ENCODE results near the gene MAML3. TPM values are rescaled to one million over a fixed set of nuclear protein-coding genes. Genes with fewer than 3 reads are reported as not detected.

Gene MAML3
- total and polyA plus RNA-seq, 5 donors from 2014 or later, result 0.11 to 1.1 (median 0.16) TPM; not detected in 1

DNA sequence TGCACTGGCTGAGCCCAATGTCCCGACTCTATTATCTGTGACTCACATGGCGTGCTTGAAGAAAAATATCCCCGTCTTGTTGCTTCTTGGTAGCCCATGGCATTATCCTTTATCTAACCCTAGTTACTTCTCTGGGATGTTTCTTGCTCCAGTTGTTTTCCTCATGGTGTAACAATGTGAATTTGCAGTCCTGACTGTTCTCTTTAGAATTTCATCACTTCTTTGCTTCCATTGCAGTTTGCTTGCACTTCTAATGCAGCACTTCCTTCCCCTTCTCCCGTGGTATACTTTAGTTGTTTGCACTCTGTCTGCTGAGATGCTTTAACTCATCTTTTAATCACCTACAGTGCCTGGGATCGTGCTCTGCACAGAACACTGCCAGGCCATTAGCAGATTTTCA lies 126.9 kb downstream of the MAML3 start:
- peaks cover 40% of the 10 kb centered on the region for H3K27me3 Mint-ChIP-seq
- ATAC-seq (ENCODE audit: low read depth in 2 of 2) (no peak), DNase-seq (no peak)
- Histone ChIP-seq H3K27ac (ENCODE audit: insufficient read depth, low read length, poor library complexity, severe bottlenecking) (no peak overlapping the region), H3K4me3 (ENCODE audit: low read depth, low read length) (no peak overlapping the region), H3K4me1 (ENCODE audit: control insufficient read depth, insufficient read depth, low read length, poor library complexity, severe bottlenecking) (no peaks in the 10 kb centered on the region), H3K9me3 (ENCODE audit: control insufficient read depth in 2 of 2, low read length in 2 of 2) (no peaks in the 10 kb centered on the region), H3K27me3 (ENCODE audit: control insufficient read depth, insufficient read depth, low read length) (peaks cover 18% of the 10 kb centered on the region), H3K36me3 (ENCODE audit: control insufficient read depth, insufficient read depth, low read length) (no peaks in the 10 kb centered on the region)
- H3K27ac Mint-ChIP-seq, result no peak overlapping the region
- no peaks in the 10 kb centered on the region for H3K4me1 Mint-ChIP-seq
- H3K9me3 Mint-ChIP-seq, result no peaks in the 10 kb centered on the region
- H3K36me3 Mint-ChIP-seq, result no peaks in the 10 kb centered on the region
- no peak overlapping the region for H3K4me3 Mint-ChIP-seq

GRCh38 chr4:140025470-140025869 lies 128.5 kb downstream of the MAML3 start:
- Mint-ChIP-seq H3K4me1 (no peaks in the 10 kb centered on the region), H3K4me3 (no peak overlapping the region), H3K9me3 (peaks cover 0 to 2% (median 0%) of the 10 kb centered on the region in 7 donors), H3K27me3 (peaks cover 40% of the 10 kb centered on the region), H3K27ac (no peak overlapping the region), H3K36me3 (no peaks in the 10 kb centered on the region)
- Histone ChIP-seq H3K9me3 (ENCODE audit: control insufficient read depth in 2 of 2, low read length in 2 of 2) (no peaks in the 10 kb centered on the region), H3K27me3 (ENCODE audit: control insufficient read depth, insufficient read depth, low read length) (peaks cover 17% of the 10 kb centered on the region), H3K27ac (ENCODE audit: insufficient read depth, low read length, poor library complexity, severe bottlenecking) (no peak overlapping the region), H3K4me3 (ENCODE audit: low read depth, low read length) (no peak overlapping the region), H3K4me1 (ENCODE audit: control insufficient read depth, insufficient read depth, low read length, poor library complexity, severe bottlenecking) (no peaks in the 10 kb centered on the region), H3K36me3 (ENCODE audit: control insufficient read depth, insufficient read depth, low read length) (no peaks in the 10 kb centered on the region)
- ATAC-seq (ENCODE audit: low read depth in 2 of 2), result no peak
- DNase-seq, result no peak

- H3K27ac ChIP-seq (ENCODE audit: insufficient read depth, low read length, poor library complexity, severe bottlenecking), result no peak overlapping the region
- Mint-ChIP-seq H3K27me3 (peaks cover 50% of the 10 kb centered on the region), H3K27ac (no peak overlapping the region), H3K9me3 (peaks cover 0 to 2% (median 0%) of the 10 kb centered on the region in 7 donors), H3K36me3 (no peaks in the 10 kb centered on the region), H3K4me3 (no peak overlapping the region), H3K4me1 (no peaks in the 10 kb centered on the region)
- ATAC-seq (ENCODE audit: low read depth in 2 of 2), result no peak
- no peaks in the 10 kb centered on the region for H3K36me3 ChIP-seq (ENCODE audit: control insufficient read depth, insufficient read depth, low read length)
- no peak overlapping the region for H3K4me3 ChIP-seq (ENCODE audit: low read depth, low read length)
- no peak for DNase-seq
- H3K9me3 ChIP-seq (ENCODE audit: control insufficient read depth in 2 of 2, low read length in 2 of 2), result no peaks in the 10 kb centered on the region
- peaks cover 4% of the 10 kb centered on the region for H3K27me3 ChIP-seq (ENCODE audit: control insufficient read depth, insufficient read depth, low read length)
- no peaks in the 10 kb centered on the region for H3K4me1 ChIP-seq (ENCODE audit: control insufficient read depth, insufficient read depth, low read length, poor library complexity, severe bottlenecking)
Observed at GRCh38 chr4:140020457-140021361, 133.3 kb downstream of the MAML3 start.

DNA sequence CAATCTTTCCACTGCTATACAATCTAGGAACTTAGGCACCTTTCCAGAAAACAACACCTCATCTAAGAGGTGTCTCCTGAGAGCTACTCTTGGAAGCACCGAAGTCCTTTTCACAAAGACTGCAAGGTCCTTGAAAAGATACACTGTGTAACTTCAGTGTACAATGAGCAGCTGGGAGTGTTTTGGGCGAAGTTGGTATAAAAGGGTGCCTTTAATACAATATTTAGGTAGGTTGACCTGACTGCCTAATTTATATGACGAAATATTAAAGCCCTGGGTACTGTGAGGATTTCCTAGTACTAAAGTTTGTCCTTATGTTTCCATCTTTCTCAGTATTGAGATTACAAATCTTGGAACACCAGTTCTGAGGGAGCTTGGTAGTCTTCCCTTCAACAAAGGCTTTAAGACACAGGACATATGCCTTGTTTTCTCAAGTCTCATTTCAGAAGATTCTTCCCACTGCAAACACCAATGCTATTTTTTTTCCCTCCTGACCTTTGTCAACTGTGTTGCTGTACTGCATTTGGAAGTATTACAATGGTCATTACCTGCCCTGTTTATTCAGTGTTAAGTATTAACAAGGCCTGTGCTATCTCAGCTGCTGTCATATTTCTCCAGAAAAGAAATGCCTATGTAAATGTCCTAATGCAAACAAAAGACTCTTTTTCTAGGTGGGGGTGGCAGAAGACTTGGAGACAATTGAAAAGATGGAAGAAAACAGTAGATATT lies 134.2 kb downstream of the MAML3 start:
- H3K27ac Mint-ChIP-seq, result no peak overlapping the region
- Histone ChIP-seq H3K9me3 (ENCODE audit: control insufficient read depth in 2 of 2, low read length in 2 of 2) (no peaks in the 10 kb centered on the region), H3K27ac (ENCODE audit: insufficient read depth, low read length, poor library complexity, severe bottlenecking) (no peak overlapping the region), H3K4me3 (ENCODE audit: low read depth, low read length) (no peak overlapping the region), H3K36me3 (ENCODE audit: control insufficient read depth, insufficient read depth, low read length) (no peaks in the 10 kb centered on the region), H3K27me3 (ENCODE audit: control insufficient read depth, insufficient read depth, low read length) (peaks cover 3% of the 10 kb centered on the region), H3K4me1 (ENCODE audit: control insufficient read depth, insufficient read depth, low read length, poor library complexity, severe bottlenecking) (no peaks in the 10 kb centered on the region)
- H3K4me3 Mint-ChIP-seq, result no peak overlapping the region
- H3K36me3 Mint-ChIP-seq, result no peaks in the 10 kb centered on the region
- ATAC-seq (ENCODE audit: low read depth in 2 of 2) (no peak), DNase-seq (no peak)
- peaks cover 0 to 2% (median 0%) of the 10 kb centered on the region in 7 donors for H3K9me3 Mint-ChIP-seq
- H3K4me1 Mint-ChIP-seq, result no peaks in the 10 kb centered on the region
- H3K27me3 Mint-ChIP-seq, result peaks cover 45% of the 10 kb centered on the region

- H3K27me3 Mint-ChIP-seq, result peaks cover 47% of the 10 kb centered on the region
- Histone ChIP-seq H3K9me3 (ENCODE audit: control insufficient read depth in 2 of 2, low read length in 2 of 2) (no peaks in the 10 kb centered on the region), H3K27ac (ENCODE audit: insufficient read depth, low read length, poor library complexity, severe bottlenecking) (no peak overlapping the region), H3K4me3 (ENCODE audit: low read depth, low read length) (no peak overlapping the region), H3K36me3 (ENCODE audit: control insufficient read depth, insufficient read depth, low read length) (no peaks in the 10 kb centered on the region), H3K4me1 (ENCODE audit: control insufficient read depth, insufficient read depth, low read length, poor library complexity, severe bottlenecking) (no peaks in the 10 kb centered on the region), H3K27me3 (ENCODE audit: control insufficient read depth, insufficient read depth, low read length) (peaks cover 3% of the 10 kb centered on the region)
- DNase-seq, result no peak
- H3K27ac Mint-ChIP-seq, result no peak overlapping the region
- H3K4me3 Mint-ChIP-seq, result no peak overlapping the region
- peaks cover 0 to 2% (median 0%) of the 10 kb centered on the region in 7 donors for H3K9me3 Mint-ChIP-seq
- no peaks in the 10 kb centered on the region for H3K4me1 Mint-ChIP-seq
- no peak for ATAC-seq (ENCODE audit: low read depth in 2 of 2)
- H3K36me3 Mint-ChIP-seq, result no peaks in the 10 kb centered on the region
Observed at GRCh38 chr4:140018931-140019618, 134.9 kb downstream of the MAML3 start.

GRCh38 chr4:140014284-140014683 lies 139.7 kb downstream of the MAML3 start:
- Mint-ChIP-seq H3K9me3 (no peaks in the 10 kb centered on the region), H3K4me3 (no peak overlapping the region), H3K4me1 (peaks cover 0 to 4% (median 2%) of the 10 kb centered on the region in 4 donors), H3K27me3 (peaks cover 24% of the 10 kb centered on the region), H3K27ac (no peak overlapping the region), H3K36me3 (no peaks in the 10 kb centered on the region)
- no peaks in the 10 kb centered on the region for H3K9me3 ChIP-seq (ENCODE audit: control insufficient read depth in 2 of 2, low read length in 2 of 2)
- H3K27ac ChIP-seq (ENCODE audit: insufficient read depth, low read length, poor library complexity, severe bottlenecking), result no peak overlapping the region
- ATAC-seq (ENCODE audit: low read depth in 2 of 2), result no peak
- peaks cover 7% of the 10 kb centered on the region for H3K27me3 ChIP-seq (ENCODE audit: control insufficient read depth, insufficient read depth, low read length)
- no peaks in the 10 kb centered on the region for H3K36me3 ChIP-seq (ENCODE audit: control insufficient read depth, insufficient read depth, low read length)
- no peak for DNase-seq
- H3K4me3 ChIP-seq (ENCODE audit: low read depth, low read length), result no peak overlapping the region
- no peaks in the 10 kb centered on the region for H3K4me1 ChIP-seq (ENCODE audit: control insufficient read depth, insufficient read depth, low read length, poor library complexity, severe bottlenecking)

DNA sequence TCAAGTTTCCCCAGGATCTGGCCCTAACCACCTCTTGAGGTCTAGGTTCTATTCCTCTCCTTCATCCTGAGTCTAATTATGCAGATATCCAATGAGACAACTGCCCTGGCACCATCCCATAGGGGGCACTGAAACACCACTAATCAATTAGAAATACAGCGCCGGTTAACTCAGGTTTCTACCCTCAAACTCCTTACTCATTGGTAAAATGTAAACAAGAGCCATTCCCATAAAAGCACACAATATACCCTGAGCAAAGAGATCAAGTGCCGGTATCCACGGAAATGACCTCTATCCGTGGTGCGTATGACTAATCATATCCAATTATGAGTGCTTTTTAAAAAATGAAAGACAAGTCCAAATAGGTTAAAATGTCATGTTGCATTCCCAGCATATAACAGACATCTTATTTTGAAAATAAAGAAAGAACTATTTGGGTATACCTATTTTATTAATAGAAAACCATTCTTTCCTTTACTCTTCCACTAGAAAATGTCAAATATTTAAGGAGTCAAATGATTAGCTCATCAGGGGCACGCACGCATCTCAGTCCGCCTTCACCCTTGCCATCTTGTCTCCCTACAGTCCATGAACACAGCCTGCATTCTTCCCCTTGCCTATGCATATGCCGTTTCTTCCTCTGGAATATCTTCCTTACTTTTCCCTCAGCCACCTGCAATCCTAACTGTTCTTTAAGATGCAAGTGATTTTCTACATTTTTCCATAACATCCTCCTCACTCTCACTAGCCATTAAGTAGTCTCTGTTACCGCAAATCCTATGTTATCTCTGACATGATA lies 141.1 kb downstream of the MAML3 start:
- peaks cover 0 to 4% (median 2%) of the 10 kb centered on the region in 4 donors for H3K4me1 Mint-ChIP-seq
- no peaks in the 10 kb centered on the region for H3K36me3 Mint-ChIP-seq

More for the DNA sequence above, 141.1 kb downstream of the MAML3 start:
- Histone ChIP-seq H3K4me3 (ENCODE audit: low read depth, low read length) (no peak overlapping the region), H3K36me3 (ENCODE audit: control insufficient read depth, insufficient read depth, low read length) (no peaks in the 10 kb centered on the region), H3K27ac (ENCODE audit: insufficient read depth, low read length, poor library complexity, severe bottlenecking) (no peak overlapping the region), H3K4me1 (ENCODE audit: control insufficient read depth, insufficient read depth, low read length, poor library complexity, severe bottlenecking) (no peaks in the 10 kb centered on the region), H3K27me3 (ENCODE audit: control insufficient read depth, insufficient read depth, low read length) (peaks cover 7% of the 10 kb centered on the region), H3K9me3 (ENCODE audit: control insufficient read depth in 2 of 2, low read length in 2 of 2) (no peaks in the 10 kb centered on the region)
- no peaks in the 10 kb centered on the region for H3K9me3 Mint-ChIP-seq
- H3K27me3 Mint-ChIP-seq, result peaks cover 24% of the 10 kb centered on the region
- DNase-seq (peak; percentile 32 to 64 (median 62)), ATAC-seq (ENCODE audit: low read depth in 2 of 2) (peak; percentile 81 to 90)
- no peak overlapping the region for H3K27ac Mint-ChIP-seq
- H3K4me3 Mint-ChIP-seq, result no peak overlapping the region

Data from CD4-positive, CD25-positive, alpha-beta regulatory T cell (primary cell).